Activated gamma-delta T cell (primary cell): ENCODE measurements around the gene CARD11.

Experiments
- DNase-seq: peaks from one replicate; lab custom pipeline; 2025; lab: John Stamatoyannopoulos, UW

CARD11 gene

DNA sequence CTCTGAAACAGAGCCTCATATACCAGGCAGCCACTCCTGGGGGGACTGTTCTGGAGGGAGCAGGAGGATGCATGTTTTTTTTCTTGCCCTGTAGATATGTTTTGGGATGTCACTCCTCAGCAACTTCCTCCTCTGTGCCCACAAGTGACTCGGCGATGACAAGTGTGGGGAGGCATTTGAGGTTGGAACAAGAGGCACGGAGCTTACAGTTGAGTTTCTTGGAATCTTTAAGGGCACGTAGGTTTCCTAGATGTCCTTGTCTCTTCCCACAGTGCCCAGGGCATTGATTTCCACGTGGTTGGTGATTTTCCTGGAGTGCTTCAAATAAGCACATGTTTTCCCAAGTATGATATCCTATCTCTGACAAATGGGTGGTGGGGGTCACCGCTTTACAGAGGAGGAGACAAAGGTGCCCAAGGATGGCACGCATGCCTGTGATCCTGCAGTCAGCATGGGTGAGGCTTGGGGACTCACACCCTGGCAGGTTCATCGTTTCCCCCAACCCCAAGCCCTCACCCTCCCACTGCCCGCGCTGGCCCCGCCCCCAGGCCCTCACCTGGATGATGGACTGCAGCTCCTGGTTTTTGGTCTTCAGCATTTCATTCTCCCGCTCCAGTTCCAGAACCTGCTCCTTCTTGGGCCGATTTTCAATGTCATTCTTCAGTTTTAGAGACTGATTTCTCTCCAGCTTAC is 104.3 kb downstream of the CARD11 start:
- DNase-seq: no peak

DNA sequence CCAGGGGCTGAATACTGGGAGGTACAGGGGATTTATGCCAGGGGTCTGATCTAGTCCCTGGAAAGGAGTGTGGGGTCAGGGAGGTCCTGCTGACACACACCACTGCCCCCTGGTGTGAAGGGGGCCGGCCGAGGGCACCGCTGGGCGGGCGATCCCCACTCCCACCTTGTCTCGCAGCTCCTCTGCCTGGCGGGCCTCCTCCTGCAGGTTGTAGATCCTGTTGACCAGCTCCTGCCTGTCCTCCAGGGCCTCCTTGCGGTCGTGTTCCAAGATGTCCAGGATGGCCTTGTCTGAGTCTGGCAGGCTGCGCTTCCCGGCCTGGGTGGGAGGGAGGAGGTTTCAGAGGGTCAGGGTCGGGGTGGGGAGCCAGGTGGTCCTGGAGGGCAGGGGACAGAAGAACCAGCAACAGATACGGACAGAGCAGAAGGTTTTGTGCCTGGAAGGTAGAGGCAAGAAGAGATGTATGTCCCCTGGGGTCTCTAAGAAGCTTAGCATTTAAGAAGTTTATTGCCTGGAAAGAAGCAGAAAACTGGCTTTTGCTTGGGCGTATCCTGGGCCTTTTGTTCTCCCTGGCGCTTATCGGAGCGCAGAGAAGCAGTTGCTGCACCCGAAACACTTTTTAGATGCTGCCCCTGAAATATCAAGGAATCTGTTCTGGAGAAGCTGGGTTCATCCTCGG is 105.0 kb downstream of the CARD11 start:
- DNase-seq: no peak

DNA sequence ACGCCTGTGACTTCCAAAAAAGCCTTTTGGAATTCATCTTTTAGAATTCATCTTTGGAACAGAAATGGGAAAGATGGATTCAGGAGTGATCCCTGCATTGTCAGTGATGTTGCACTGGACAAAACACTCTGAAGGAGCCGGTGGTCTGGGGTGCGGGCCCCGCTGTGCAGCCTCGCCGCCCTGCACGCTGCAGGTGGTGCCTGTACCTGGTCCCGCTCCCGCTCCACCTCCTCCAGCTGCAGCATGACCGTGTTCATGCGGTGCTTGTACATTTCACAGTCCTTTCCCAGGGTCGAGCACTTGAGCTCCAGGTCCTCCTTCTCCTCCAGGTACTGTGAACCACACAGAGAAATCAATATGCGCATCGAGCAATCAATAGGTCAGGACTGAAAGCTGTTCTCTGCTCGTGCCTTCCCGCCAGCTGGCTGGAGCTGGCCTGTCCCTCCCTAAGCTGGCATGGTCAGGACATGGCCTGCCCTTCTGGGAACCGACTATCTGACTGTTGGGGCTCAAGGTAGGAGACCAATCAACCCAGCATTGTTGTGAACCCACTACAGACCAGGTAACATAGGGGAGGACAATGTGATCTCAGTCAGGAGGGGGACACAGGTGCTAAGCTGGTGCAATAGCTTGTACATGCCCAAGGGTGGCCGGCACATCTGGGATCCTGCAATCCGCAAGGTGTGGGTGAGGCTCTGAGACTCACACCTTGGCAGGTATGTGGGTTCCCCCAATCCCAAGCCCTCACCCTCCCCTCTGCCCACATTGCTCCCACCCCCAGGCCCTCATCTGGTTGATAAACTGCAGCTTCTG is 105.8 kb downstream of the CARD11 start:
- DNase-seq: no peak

- no peak for DNase-seq
These were observed 106.6 kb downstream of the CARD11 start for GRCh38 chr7:2936891-2937580.

DNA sequence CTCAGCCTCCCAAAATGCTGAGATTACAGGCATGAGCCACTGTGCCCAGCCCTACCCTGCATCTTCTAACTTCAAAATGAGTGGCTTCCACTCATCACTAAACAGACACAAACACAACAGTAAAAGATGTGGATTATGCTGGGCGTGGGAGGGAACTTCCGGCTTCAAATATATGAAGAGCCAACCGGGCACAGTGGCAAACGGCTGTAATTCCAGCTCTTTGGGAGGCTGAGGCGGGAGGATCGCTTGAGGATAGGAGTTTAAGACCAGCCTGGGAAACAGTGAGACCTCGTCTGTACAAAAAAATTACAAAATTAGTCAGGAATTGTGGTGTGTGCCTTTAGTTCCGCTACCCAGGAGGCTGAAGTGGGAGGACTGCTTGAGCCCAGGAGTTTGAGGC is 107.4 kb downstream of the CARD11 start:
- no peak for DNase-seq

DNA sequence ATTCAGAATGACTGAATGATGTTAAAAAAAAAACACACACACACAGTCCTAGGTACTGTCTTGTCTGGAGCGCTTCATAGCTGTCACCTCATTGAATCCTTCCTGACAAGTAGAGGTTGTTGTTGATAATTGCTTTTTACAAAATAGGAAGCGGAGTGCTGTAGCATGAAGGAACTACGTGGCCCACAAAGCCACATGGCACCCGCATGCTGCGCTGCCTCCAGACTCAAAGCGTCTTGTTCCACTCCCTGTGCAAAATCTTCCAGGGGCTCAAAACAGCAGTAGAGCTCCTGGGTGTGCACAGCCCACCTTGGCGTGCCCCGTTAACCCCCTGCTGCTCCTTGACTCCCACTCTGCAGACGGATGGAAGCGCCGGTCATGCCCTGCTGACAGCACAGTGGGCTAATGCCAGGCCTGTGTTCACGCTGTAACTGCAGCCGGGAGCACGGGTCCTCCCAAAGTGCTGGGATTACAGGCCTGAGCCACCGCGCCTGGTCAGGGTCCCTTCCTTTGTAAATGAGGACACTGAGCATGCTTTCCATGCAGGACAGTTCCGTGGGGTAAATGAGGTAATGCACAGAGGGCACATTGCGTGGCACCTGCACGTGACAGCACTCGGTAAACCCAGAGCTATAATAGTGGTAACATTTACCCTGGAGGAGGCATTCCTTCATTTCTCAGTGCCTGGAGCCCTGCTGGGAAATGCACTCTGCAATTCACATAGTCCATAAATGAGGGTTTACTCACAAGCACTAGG is 108.5 kb downstream of the CARD11 start:
- DNase-seq: no peak

DNA sequence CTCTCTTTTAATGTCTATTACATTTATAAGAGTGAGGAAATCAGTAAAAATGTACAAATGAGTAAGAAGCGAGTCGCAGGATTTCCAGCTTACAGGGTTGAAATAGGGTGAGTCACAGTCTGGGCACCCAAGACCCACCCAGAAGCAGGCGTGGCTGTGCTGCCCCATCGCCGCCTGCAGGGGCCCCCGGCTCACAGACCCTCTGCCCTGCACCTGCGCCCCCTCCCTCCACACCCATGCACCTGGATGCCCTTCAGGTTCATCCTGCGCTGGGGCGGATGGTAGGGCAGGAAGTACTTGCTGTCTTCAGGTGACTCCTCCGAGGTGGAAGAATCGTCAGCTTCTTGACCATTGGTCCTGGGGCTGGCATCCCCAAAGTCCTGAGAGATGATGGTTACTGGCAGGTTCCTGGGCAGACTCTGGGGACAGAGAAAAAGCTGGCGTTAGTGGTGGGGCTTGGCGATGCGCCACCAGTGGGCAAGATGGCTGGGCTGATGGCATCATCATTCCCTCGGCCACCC is 109.4 kb downstream of the CARD11 start:
- no peak for DNase-seq

GRCh38 chr7:2932402-2933251 is 111.0 kb downstream of the CARD11 start:
- no peak for DNase-seq

DNA sequence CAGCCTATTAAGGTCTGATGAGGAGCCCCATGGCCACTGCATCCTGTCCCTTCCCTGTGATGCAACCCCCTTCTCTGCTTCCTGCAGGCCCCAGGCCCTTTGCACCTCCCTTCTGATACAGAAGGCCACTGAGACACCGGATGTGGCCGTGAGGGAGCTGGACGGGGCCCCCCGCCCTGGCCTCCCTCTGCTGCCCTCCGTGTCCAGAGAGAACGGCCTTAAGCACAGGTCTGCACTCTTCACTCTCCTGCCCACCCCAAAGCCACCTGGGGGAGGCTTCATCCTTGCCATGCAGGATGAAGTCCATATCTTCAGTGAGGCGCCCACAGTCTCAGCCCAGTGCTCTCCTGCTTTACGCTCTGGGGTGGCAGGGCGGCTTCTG is 112.6 kb downstream of the CARD11 start:
- DNase-seq: no peak

- DNase-seq: no peak
These were observed 113.2 kb downstream of the CARD11 start for GRCh38 chr7:2930310-2931033.

- DNase-seq: no peak
These were observed 114.1 kb downstream of the CARD11 start for GRCh38 chr7:2929321-2930201.

- no peak for DNase-seq
These were observed 114.9 kb downstream of the CARD11 start for GRCh38 chr7:2928613-2929311.

- no peak for DNase-seq
These were observed 115.4 kb downstream of the CARD11 start for GRCh38 chr7:2928256-2928612.

DNA sequence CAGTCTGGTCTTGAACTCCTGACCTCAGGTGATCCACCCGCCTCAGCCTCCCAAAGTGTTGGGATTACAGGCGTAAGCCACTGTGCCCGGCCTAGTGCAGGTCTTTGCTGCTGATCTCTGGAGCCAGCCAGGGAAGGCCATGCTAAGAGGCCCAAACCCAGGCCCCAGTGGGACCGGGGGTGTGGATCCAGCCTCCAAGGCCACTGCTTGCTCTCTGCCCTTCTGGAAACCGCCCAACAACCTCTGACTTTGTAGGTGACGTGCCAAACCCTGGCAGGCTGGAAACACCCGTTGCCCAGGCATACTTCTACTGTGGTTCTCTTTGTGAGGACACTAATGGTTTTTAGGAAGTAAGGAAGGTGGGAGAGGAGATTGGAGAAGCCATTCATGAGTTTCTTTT is 116.1 kb downstream of the CARD11 start:
- DNase-seq: no peak

GRCh38 chr7:2926896-2927405 is 116.7 kb downstream of the CARD11 start:
- no peak for DNase-seq

GRCh38 chr7:2926120-2926895 is 117.4 kb downstream of the CARD11 start:
- DNase-seq: no peak
